Stimulated activated CD8-positive, alpha-beta memory T cell treated with anti-CD3 and anti-CD28 coated beads, Interleukin-15, amount 100 ng/mL, for 1 hour (primary cell): Measurements from ENCODE around the gene MTIF3.
"Not testable (repeated sequence)": the region's sequence is repeated elsewhere in the genome, so short reads cannot be mapped to it uniquely, and the experiment has no call there.

ENCODE experiments used
- DNase-seq: peaks from one replicate; pipeline ENCODE4 v3.0.0-alpha.2; 2020; ENCODE audit warnings: low read depth

The MTIF3 gene

DNA sequence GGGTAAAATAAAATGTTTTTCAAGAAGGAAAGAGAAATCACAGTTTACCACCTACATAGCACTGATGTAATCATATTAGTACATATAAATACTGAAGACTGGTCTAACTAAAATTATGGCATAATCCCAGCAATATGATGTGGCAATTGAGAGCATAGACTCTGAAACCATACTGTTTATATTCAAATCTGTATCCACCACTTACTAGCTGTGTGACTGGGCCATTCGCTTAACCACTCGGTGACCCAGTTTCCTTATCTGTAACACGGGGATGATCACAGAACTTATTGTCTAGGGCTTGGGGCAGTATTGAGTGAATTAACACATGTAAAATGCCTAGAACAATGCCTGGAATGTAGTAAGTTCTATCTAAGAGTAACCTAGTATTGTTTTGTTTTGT lies 39.0 kb downstream of the MTIF3 start:
- no peak for DNase-seq

DNA sequence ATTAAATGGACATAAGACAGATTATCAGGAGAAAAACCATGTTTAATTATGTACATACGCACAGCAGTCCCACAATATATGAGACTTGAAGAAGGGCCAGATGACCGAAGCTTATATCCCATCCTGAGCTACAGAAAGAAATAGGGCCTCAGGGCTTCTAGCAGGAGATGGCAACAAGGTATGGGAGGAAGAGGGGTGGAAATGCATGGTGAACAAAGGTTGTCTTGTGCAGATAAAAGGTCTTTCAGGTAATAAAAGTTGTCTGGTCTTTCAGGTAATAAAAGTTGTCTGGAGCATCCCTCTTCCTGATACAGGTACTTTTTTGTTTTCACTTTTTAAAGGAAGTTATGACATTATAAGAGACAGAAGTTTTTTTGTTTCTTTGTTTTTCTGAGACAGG lies 41.4 kb downstream of the MTIF3 start:
- DNase-seq: no peak

DNA sequence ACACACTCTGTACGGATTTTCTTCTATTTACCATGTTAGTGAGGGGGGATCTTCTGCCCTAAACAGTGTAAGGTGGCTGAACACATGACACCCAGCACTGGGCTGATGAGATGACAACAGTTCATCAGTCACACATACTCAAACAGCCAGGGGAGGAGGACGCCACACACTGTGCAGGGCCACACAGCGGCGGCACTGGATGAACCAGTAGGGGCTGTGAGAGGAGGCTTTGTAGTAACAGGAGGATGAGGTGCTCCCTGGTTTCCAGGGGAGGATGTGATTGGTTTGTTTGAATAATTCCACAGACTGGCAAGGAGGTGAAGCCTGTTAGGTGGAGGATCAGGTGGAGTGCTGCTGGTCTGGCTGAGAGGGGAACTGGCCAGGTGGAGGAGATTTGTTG lies 42.3 kb downstream of the MTIF3 start:
- no peak for DNase-seq

DNA sequence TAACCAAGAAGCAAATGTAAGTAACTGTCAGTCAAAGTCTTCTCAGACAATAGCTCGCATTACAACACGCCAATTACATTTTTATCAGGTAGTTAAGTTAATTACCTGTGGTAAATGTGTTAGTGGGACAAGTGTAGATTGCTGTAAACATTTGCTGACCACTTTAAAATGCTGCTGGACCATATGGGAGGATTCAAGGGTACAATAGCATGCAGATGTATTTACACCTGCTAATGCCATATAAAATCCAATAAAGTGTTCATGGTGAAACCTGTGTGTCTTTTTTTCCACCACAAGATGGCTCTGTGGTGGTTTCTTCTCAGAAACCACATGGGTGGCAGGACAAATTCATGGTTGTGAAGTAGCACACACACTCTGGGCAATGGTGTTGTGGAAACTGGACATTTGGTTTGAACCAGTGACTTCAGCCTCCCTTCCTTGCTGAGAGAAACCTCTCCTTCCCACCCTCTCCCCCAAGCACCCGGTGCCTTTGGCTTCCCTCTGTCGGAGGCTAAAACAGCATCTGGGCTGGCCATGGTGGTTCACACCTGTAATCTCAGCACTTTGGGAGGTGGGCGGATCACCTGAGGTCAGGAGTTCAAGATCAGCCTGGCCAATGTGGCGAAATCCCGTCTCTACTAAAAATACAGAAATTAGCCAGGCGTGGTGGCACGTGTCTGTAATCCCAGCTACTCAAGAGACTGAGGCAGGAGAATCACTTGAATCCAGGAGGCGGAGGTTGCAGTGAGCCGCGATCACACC lies 44.0 kb downstream of the MTIF3 start:
- no peak for DNase-seq

DNA sequence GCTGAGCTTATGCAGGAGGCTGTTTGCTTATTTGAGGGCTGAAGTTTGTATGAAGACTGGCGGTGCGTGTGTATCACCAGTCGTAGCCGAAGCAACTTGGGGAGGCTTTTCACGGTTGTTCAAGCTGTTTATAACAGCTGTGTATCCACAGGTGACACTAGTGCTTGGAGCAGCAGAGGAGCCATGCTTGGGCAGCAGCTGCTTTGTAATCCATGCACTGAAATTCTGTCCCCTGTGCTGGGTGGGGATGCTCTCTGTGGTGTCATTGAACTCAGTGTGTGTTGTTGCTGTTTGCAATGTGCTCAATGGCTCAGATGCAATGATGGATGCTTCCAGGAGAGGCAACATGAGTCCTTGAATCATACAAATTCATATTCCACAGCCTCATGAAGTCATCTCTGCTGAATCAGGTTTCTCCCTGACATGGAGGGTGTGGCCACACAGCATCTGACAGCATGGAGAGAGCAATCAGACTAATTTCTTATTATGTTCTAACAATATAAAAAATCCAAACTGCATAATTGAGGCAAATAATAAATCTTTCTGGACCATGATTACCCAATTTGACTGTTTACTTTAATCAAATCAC lies 44.7 kb downstream of the MTIF3 start:
- no peak for DNase-seq

DNA sequence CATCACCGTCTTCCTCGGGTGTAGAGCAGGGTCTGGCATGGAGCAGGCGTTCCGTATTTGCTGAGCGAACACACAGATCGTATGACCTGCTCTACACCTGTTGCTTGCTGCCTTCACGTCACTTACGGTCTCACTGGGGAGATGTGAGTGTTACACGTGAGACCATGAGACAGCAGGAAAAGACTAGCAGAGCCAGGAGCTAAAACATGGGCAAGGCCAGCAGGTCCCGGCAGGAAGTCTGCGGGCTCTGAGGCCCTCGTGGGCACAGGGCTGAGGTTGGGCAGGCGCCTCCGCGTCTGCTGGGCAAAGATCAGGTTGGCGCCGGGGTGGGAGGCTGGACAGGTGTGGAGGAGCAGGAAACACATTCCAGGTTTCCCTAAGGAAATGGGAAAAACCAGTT lies 45.7 kb downstream of the MTIF3 start:
- no peak for DNase-seq

DNA sequence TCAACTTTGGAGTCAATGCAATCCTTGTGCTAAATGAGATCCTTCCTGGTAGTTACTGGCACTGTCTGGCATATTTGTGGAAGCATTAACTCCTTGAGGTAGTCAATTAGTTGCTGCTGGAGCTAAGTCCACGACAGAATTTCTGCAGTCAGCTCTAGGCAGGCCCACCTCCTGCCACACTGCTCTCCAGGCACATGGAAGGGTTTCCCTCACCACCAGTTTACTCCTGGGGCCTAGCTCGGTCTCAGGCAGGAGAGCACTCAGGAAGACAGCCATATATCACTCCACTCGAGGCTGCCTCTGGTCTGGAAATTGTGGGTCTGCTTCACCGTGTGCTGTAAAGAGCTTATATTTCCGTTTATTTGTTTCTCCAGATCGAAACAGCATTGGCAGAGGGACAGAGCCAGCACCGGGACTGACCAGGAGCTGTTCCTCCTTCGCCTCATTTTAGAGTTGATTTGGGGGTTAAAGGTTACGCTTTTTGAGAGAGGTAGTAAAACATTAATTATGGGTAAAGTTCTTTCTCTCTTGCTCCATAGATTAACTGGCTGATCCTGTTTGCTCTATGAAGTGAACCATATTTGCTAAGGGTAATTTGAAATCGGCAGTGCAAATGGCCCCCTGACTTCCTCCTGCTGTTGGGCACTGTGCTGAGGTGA lies 46.5 kb downstream of the MTIF3 start:
- no peak for DNase-seq

DNA sequence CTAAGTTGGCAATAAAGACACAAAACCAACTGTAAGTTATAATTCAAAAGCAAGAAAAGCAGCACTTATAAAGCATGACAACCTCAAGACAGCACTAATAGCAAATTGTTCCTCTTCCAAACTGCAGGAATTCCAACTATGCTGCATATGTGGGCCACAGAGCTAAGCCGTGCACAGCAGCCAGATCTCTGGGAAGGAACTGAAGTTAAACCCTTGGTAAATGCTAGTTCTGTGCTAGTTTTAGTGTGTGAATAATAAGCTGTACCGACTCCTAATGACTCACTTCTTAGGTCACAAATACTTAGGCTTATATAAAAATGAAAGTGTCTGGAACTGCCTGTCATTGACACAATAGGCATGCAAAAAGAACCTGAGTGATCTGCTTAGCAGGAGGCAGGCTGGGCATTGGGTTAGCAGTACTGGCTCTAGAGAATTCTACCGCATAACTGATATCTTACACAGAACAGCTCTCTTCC lies 47.1 kb downstream of the MTIF3 start:
- DNase-seq: no peak

DNA sequence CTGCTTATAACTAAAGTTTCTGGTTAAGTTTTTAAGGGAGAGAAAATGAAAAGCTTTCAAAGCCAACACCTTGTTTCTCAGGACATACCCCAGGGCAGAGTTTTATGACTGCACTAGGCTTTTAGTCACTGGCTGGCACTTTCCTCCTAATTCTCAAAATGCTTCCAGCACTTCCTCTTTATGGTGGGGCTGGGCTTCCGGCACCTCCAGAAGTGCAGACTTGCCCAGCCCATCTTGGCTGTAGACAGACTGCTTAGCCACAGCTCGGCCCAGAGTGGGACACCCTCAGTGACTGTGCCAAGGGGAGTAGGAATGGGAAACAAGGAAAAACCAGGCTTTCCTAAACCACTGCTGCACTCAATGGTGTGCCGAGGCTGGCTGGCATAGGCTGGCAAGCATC lies 49.2 kb downstream of the MTIF3 start:
- no peak for DNase-seq

DNA sequence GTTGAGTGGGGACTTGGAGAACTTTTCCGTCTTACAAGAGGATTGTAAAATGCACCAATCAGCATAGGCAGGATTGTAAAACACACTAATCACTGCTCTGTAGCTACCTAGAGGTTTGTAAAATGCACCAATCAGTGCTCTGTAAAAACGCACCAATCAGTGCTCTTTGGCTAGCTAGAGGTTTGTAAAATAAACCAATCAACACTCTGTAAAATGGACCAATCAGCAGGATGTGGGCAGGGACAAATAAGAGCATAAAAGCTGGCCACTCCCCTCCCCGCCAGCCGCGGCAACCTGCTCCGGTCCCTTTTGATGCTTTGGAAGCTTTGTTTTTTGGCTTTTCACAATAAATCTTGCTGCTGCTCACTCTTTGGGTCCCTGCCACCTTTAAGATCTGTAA lies 50.0 kb downstream of the MTIF3 start:
- DNase-seq: not testable (repeated sequence)

DNA sequence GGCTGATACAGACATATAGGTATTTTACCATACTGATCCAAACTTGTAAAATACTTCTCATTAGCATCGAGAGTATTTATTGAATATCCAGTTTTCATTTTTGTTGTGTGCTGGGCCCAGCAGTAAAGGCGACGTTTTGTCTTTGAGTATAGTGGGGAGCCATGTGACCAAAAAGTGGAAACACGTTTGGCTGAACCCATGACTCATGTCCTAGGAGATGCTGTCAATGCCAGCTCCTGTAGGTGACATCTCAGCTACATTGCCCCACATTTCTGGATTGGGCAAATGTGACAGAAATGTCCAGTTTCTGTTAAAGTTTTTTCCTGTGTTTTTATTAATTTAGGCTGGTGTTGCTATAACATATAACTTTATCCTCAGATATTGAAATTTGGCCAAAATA lies 52.0 kb downstream of the MTIF3 start:
- DNase-seq: no peak

DNA sequence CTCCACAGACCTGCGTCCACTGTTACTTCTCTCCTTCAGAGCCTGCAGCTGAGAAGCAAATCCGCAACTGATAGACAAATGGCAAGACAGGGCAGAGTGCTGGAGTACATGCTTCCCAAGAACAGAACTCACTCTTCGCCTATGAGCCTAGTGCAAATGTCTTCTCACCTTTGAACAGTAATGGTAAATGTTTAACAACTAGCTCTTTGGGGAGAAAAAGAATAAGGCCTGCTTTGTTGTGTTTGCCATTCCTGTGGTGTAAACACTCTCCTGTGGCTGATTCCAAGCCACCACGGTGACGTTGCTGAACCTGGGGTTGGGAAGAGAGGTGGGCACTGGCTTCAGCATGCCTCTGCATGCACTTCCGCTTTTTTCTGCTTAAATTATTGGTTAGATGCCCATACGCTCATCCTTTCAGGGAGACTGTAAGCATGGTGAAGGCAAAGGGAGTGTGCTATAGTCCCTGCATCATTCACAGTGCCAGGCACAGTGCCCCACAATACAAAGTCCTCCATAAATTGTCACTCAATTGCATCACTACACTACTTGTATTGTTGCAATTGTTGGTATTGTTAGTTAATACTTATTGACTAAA lies 54.0 kb downstream of the MTIF3 start:
- no peak for DNase-seq

DNA sequence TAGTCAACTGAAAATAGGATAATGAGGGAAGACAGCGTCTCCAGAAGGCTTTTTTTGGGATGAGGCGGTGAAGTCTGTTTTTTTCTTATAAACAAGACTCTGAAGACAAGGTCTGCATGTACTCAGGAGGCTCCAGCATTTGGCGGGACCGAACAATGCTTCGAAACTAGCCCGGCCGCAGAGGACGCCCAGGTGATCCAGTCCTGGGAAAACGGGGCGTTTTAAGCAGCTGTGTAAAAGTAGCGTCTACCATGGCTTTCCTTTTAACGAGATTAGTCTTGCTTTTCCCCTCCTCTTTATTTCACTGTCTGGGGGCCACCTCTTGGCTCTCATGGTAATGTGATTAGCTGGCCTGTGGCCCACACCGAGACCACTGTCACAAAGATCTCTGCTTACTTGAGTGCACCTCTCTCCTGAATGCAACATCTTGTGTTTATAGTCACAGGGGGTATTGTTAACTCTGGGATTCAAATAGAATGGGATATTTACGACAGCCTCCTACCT lies 55.3 kb downstream of the MTIF3 start:
- DNase-seq: no peak

DNA sequence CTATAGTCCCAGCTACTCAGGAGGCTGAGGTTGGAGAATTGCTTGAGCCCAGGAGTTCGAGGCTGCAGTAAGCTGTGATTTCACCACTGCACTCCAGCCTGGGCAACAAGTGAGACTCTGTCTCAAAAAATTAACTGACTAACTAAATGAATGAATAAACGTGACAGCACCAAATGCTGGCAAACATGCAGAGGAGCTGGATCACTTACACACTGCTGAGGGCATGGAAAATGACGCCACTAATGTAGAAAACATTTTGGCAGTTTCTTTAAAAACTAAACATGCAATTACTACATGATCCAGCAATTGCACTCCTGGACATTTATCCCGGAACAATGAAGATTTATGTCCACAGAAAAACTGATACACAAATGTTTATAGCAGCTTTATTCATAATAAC lies 57.3 kb downstream of the MTIF3 start:
- DNase-seq: no peak

DNA sequence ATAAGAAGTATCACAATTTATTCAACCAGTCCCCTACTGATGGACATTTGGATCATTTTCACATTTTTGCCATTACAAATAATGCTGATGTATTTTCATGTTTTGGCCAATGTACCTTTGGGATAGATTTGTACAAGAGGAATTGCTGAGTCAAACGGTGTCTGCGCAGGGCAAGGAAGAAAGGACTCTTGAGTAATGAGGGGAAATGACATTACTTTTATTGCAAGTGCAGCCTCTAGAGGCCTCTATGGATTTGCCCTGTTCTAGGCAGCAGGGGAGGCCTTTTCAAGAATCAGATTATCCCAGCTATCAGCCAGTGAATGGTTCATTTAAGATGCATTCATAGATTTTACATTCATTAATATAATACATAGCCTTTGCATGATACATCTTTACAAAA lies 58.9 kb downstream of the MTIF3 start:
- DNase-seq: no peak

DNA sequence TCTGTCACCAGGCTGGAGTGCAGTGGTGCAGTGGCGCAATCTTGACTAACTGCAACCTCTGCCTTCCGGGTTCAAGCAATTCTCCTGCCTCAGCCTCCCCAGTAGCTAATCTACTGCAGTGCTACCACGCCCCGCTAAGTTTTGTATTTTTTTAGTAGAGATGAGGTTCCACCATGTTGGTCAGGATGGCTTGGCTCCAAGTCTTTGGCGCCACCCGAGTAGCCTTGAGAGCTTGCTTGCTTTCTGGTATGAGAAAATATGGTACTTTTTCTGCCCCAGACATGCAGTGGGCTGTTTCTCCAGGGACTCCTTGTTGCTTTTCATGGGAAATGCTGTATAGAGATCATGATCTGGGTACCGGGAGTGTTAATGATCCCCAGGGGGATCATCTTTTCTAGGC lies 60.5 kb downstream of the MTIF3 start:
- no peak for DNase-seq

DNA sequence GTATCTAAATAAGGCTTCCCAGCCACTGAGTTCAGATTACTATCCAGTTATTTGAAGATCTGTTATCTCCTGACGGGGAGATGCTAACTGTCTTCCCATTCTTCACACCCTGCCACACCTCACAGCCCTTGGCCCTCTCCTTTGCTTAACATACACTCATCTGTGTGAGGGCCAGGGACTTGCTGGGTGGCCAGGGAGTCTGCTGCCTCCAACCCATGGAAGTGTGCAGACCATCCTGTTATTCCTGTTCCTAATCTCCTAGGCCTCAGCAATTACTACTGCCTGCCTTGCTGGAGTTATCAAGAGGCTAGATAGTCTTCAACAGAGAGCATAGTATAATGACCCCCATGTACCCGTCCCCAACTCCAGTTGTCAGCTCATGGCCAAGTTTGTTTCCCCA lies 62.1 kb downstream of the MTIF3 start:
- no peak for DNase-seq
